Naive thymus-derived CD4-positive, alpha-beta T cell (primary cell): ENCODE results near the gene MLX. TPM values are rescaled to one million over a fixed set of nuclear protein-coding genes. Genes with fewer than 3 reads are reported as not detected.
A peak's percentile ranks its signal among the peaks of the same experiment; 100 is the strongest.

ENCODE experiments used
- ATAC-seq: fragments of 150-1000 bp; cut with Tn5 transposase; 2 replicates; pipeline ENCODE4 v1.10.0; 2021; ENCODE audit warnings: mild to moderate bottlenecking, moderate library complexity
- CTCF ChIA-PET: fragments of 350-600 bp; sonication (Branson Sonifier 250); formaldehyde crosslinking; loops from one replicate; lab custom pipeline; 2021; ENCODE audit warnings: antibody characterized with exemption; lab: Charles Lee
- POLR2A ChIA-PET: fragments of 350-600 bp; sonication (Branson Sonifier 250); formaldehyde crosslinking; loops from one replicate; lab custom pipeline; 2021; ENCODE audit warnings: antibody characterized with exemption, inconsistent platforms; lab: Charles Lee
- DNase-seq, 9 donors: peaks; one replicate each; pipeline versions ENCODE4 v3.0.0 to v3.0.0-alpha.2; 2020 to 2022; ENCODE audit warnings: mixed read lengths in 1 of 9
- H3K27ac ChIP-seq: one replicate; pipeline ENCODE4 v1.7.0; 2013; ENCODE audit warnings: mild to moderate bottlenecking, low read depth, low read length, moderate library complexity
- H3K27me3 ChIP-seq, 2 donors: one replicate each; pipeline ENCODE4 v1.7.0; 2013; ENCODE audit warnings: low read length in 2 of 2, mild to moderate bottlenecking in 2 of 2, moderate library complexity in 2 of 2; ENCODE audit not compliant: control insufficient read depth in 2 of 2, insufficient read depth in 2 of 2
- H3K36me3 ChIP-seq, 3 experiments: 1 replicate in 2 of 3; 2 replicates in 1 of 3; pipeline ENCODE4 v1.7.0; 2013; ENCODE audit warnings: low read length in 3 of 3, mild to moderate bottlenecking in 3 of 3, moderate library complexity in 1 of 3; ENCODE audit not compliant: insufficient read depth in 3 of 3, control insufficient read depth in 2 of 3
- H3K4me1 ChIP-seq, 2 donors: one replicate each; pipeline ENCODE4 v1.7.0; 2013; ENCODE audit warnings: low read length in 2 of 2, mild to moderate bottlenecking in 2 of 2, moderate library complexity in 1 of 2; ENCODE audit not compliant: control insufficient read depth in 2 of 2, insufficient read depth in 2 of 2
- H3K4me3 ChIP-seq: 2 replicates; pipeline ENCODE4 v1.7.0; 2013; ENCODE audit warnings: mild to moderate bottlenecking, low read length
- H3K9me3 ChIP-seq, 3 experiments: 1 replicate in 2 of 3; 2 replicates in 1 of 3; pipeline ENCODE4 v1.7.0; 2013; ENCODE audit warnings: low read length in 3 of 3; ENCODE audit not compliant: control insufficient read depth in 2 of 3
- H3K27ac Mint-ChIP-seq, 9 donors: one replicate each; pipeline ENCODE4 v1.8.0; 2020 to 2022; ENCODE audit warnings: mixed read lengths in 9 of 9, mild to moderate bottlenecking in 8 of 9, moderate library complexity in 5 of 9, inconsistent platforms in 2 of 9
- H3K27me3 Mint-ChIP-seq, 5 donors: one replicate each; pipeline ENCODE4 v1.8.0; 2021 to 2022; ENCODE audit warnings: mixed read lengths in 5 of 5, mild to moderate bottlenecking in 1 of 5
- H3K36me3 Mint-ChIP-seq, 5 donors: one replicate each; pipeline ENCODE4 v1.8.0; 2020 to 2022; ENCODE audit warnings: mixed read lengths in 5 of 5, mild to moderate bottlenecking in 3 of 5, inconsistent platforms in 1 of 5
- H3K4me1 Mint-ChIP-seq, 7 donors: one replicate each; pipeline ENCODE4 v1.8.0; 2020 to 2022; ENCODE audit warnings: mixed read lengths in 7 of 7, mild to moderate bottlenecking in 3 of 7, inconsistent platforms in 1 of 7
- H3K4me3 Mint-ChIP-seq, 10 donors: one replicate each; pipeline ENCODE4 v1.8.0; 2020 to 2022; ENCODE audit warnings: mild to moderate bottlenecking in 10 of 10, mixed read lengths in 10 of 10, moderate library complexity in 6 of 10, inconsistent platforms in 2 of 10
- H3K9me3 Mint-ChIP-seq, 11 donors: one replicate each; pipeline ENCODE4 v1.8.0; 2020 to 2022; ENCODE audit warnings: mixed read lengths in 11 of 11, mild to moderate bottlenecking in 4 of 11, inconsistent platforms in 1 of 11, moderate library complexity in 1 of 11
- intact Hi-C, 2 donors: fragments of 100-400 bp; cut with micrococcal nuclease; formaldehyde crosslinking; loops; one replicate each; pipeline ENCODE4 v1.15.1; 2023
- polyA plus RNA-seq, 2 donors: library from polyadenylated mRNA; unstranded; fragments of 300-500 nt; fragmentation: Illumina TruSeq; gene quantifications; one replicate each; pipeline ENCODE4 v1.2.3, GENCODE V29; 2021
- total RNA-seq, 6 experiments: library from RNA in 5 of 6; stranded (reverse) in 5 of 6; gene quantifications; 1 replicate in 5 of 6; 2 replicates in 1 of 6; pipeline ENCODE4 v1.2.3 and lab custom pipeline; 2021 to 2026

MLX gene
- total and polyA plus RNA-seq, 7 experiments from 2014 or later = 28.1 to 73.9 (median 50.1) TPM

- H3K27me3 ChIP-seq = no peaks in the 10 kb centered on the region
- peak overlapping the region; percentile 12 to 93 (median 42) for H3K4me3 Mint-ChIP-seq
- intact Hi-C loops = no loop called here
- peaks cover 0 to 4% (median 0%) of the 10 kb centered on the region in 11 donors for H3K9me3 Mint-ChIP-seq
- no peaks in the 10 kb centered on the region for H3K9me3 ChIP-seq
- H3K4me3 ChIP-seq = no peak overlapping the region
- H3K4me1 ChIP-seq = peaks cover 31 to 32% of the 10 kb centered on the region in 2 donors
- peak overlapping the region in 7 of 9 donors; percentile 13 to 87 (median 43) for H3K27ac Mint-ChIP-seq
- no peak for ATAC-seq
- DNase-seq = no peak
- peaks cover 0 to 3% (median 0%) of the 10 kb centered on the region in 5 donors for H3K27me3 Mint-ChIP-seq
- POLR2A ChIA-PET = interaction anchor here (0.8 to 5.8 kb wide), 4 partner anchors 11 to 44 kb away, joined by 3 to 27 read pairs (median 22); partner anchors contain the start of genes HSD17B1, NAGLU and PSMC3IP
- H3K36me3 Mint-ChIP-seq = peaks cover 0 to 27% (median 3%) of the 10 kb centered on the region in 5 donors
- CTCF ChIA-PET = interaction anchor here (0.6 to 1.4 kb wide), 2 partner anchors 33 to 242 kb away, joined by 3 read pairs; no protein-coding TSS in a partner anchor
- H3K36me3 ChIP-seq = peaks cover 5 to 60% (median 26%) of the 10 kb centered on the region in 3 experiments
- peaks cover 26 to 62% (median 49%) of the 10 kb centered on the region in 7 donors for H3K4me1 Mint-ChIP-seq
- peak overlapping the region; percentile 92 for H3K27ac ChIP-seq
These were observed 1.9 kb upstream of the MLX start for GRCh38 chr17:42564815-42565522.

GRCh38 chr17:42565523-42566214, 1.2 kb upstream of the MLX start:
- POLR2A ChIA-PET = interaction anchor here (0.6 to 5.8 kb wide), 8 partner anchors 9 to 177 kb away, joined by 3 to 27 read pairs (median 8); partner anchors contain the start of genes HSD17B1, NAGLU, PSMC3IP and STAT3
- CTCF ChIA-PET = interaction anchor here (0.5 to 1.4 kb wide), 3 partner anchors 13 to 243 kb away, joined by 3 read pairs; partner anchors contain the start of genes RETREG3 and TUBG1
- intact Hi-C loops = loop anchor here in 1 of 2 donors (1.0 kb wide), 1 partner anchor 12 kb away; the partner anchor contains the start of gene PSMC3IP
- H3K27me3 Mint-ChIP-seq = peaks cover 0 to 3% (median 0%) of the 10 kb centered on the region in 5 donors
- H3K4me1 ChIP-seq = peaks cover 31 to 32% of the 10 kb centered on the region in 2 donors
- peak overlapping the region in 9 of 10 donors; percentile 6 to 98 (median 93) for H3K4me3 Mint-ChIP-seq
- H3K4me1 Mint-ChIP-seq = peaks cover 26 to 62% (median 50%) of the 10 kb centered on the region in 7 donors
- peak overlapping the region; percentile 92 for H3K27ac ChIP-seq
- peaks cover 0 to 28% (median 3%) of the 10 kb centered on the region in 5 donors for H3K36me3 Mint-ChIP-seq
- no peak overlapping the region for H3K4me3 ChIP-seq
- peaks cover 0 to 4% (median 0%) of the 10 kb centered on the region in 11 donors for H3K9me3 Mint-ChIP-seq
- peaks cover 10 to 67% (median 30%) of the 10 kb centered on the region in 3 experiments for H3K36me3 ChIP-seq
- peak overlapping the region in 8 of 9 donors; percentile 25 to 98 (median 91) for H3K27ac Mint-ChIP-seq
- H3K9me3 ChIP-seq = no peaks in the 10 kb centered on the region
- no peaks in the 10 kb centered on the region for H3K27me3 ChIP-seq
- DNase-seq (no peak), ATAC-seq (no peak)

GRCh38 chr17:42566215-42566882, 551 bp upstream of the MLX start:
- Histone ChIP-seq H3K27ac (peak overlapping the region; percentile 92), H3K9me3 (no peaks in the 10 kb centered on the region), H3K36me3 (peaks cover 13 to 73% (median 30%) of the 10 kb centered on the region in 3 experiments), H3K4me1 (peaks cover 30% of the 10 kb centered on the region in 2 donors), H3K4me3 (peak overlapping the region; percentile 76), H3K27me3 (no peaks in the 10 kb centered on the region)
- peaks cover 26 to 62% (median 50%) of the 10 kb centered on the region in 7 donors for H3K4me1 Mint-ChIP-seq
- peak overlapping the region; percentile 87 to 98 (median 95) for H3K27ac Mint-ChIP-seq
- H3K27me3 Mint-ChIP-seq = peaks cover 0 to 3% (median 0%) of the 10 kb centered on the region in 5 donors
- H3K36me3 Mint-ChIP-seq = peaks cover 0 to 28% (median 3%) of the 10 kb centered on the region in 5 donors
- ChIA-PET CTCF (interaction anchor here (0.5 to 1.2 kb wide), 2 partner anchors 12 to 43 kb away, joined by 3 read pairs; partner anchors contain the start of genes RETREG3 and TUBG1), POLR2A (interaction anchor here (0.6 to 5.8 kb wide), 11 partner anchors 9 to 258 kb away, joined by 3 to 27 read pairs (median 5); partner anchors contain the start of genes BECN1, HSD17B1, NAGLU and PSMC3IP)
- peak overlapping the region; percentile 80 to 98 (median 95) for H3K4me3 Mint-ChIP-seq
- DNase-seq = no peak
- H3K9me3 Mint-ChIP-seq = peaks cover 0 to 4% (median 0%) of the 10 kb centered on the region in 11 donors
- no peak for ATAC-seq
- intact Hi-C loops = loop anchor here in 1 of 2 donors (1.0 kb wide), 1 partner anchor 11 kb away; the partner anchor contains the start of gene PSMC3IP

GRCh38 chr17:42568341-42569111, 1.6 kb downstream of the MLX start:
- Histone ChIP-seq H3K36me3 (peaks cover 23 to 85% (median 36%) of the 10 kb centered on the region in 3 experiments), H3K27me3 (no peaks in the 10 kb centered on the region), H3K27ac (peak overlapping the region; percentile 31), H3K4me3 (no peak overlapping the region), H3K4me1 (peaks cover 13 to 17% of the 10 kb centered on the region in 2 donors), H3K9me3 (no peaks in the 10 kb centered on the region)
- no peaks in the 10 kb centered on the region for H3K27me3 Mint-ChIP-seq
- CTCF ChIA-PET = interaction anchor here (0.7 to 2.3 kb wide), 3 partner anchors 9 to 256 kb away, joined by 3 to 9 read pairs (median 3); partner anchors contain the start of gene PSMC3IP
- peaks cover 5 to 40% (median 9%) of the 10 kb centered on the region in 5 donors for H3K36me3 Mint-ChIP-seq
- POLR2A ChIA-PET = interaction anchor here (0.6 to 5.8 kb wide), 13 partner anchors 9 to 552 kb away, joined by 3 to 27 read pairs (median 4); partner anchors contain the start of genes DNAJC7, HSD17B1, NAGLU and PSMC3IP
- peak overlapping the region in 6 of 9 donors; percentile 9 to 96 (median 84) for H3K27ac Mint-ChIP-seq
- H3K4me1 Mint-ChIP-seq = peaks cover 20 to 47% (median 38%) of the 10 kb centered on the region in 7 donors
- intact Hi-C loops = no loop called here
- peak overlapping the region; percentile 27 to 98 (median 94) for H3K4me3 Mint-ChIP-seq
- ATAC-seq (no peak), DNase-seq (no peak)
- no peaks in the 10 kb centered on the region for H3K9me3 Mint-ChIP-seq

DNA sequence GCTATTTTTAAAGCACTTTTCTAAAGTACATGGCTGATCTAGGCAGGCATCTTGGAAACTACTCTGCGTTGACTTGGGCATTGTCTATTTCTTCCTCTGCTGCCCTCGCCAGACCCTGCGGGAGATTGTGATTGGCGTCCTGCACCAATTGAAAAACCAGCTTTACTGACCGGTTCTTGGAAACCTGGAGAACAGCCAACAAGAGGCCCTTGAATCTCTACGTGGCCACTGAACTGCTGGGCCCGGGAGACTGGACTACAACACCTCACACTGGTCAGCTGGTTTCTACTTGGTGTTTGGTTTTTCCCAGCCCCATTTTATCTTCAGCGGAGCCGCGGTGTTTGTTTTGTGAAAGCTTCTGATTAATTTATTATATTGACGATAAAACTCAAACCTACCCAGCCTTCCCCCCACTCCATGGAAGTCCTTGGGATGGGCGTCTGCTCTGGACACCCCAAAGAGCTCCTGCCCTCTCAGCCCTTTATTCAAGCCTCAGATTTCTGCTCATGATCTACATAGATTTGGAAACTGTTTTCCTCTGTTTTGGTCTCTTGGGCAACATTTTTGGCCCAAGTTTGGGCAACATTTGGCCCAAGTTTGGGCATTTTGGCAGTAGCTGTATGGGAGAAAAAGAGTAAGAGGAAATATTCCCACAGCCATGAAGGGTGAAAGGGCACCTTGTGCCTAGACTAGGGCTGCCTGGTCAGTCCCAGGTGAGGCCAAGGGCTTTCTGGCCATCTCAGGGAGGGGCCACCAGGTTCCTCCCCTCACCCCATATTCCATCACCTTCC, 4.7 kb downstream of the MLX start:
- ChIA-PET CTCF (interaction anchor here (1.0 kb wide), 1 partner anchor 23 kb away, joined by 3 read pairs; no protein-coding TSS in a partner anchor), POLR2A (interaction anchor here (1.6 kb wide), 1 partner anchor 10 kb away, joined by 4 read pairs; the partner anchor contains the start of gene COASY)
- H3K4me3 ChIP-seq = no peak overlapping the region
- Mint-ChIP-seq H3K27me3 (no peaks in the 10 kb centered on the region), H3K36me3 (peaks cover 7 to 45% (median 13%) of the 10 kb centered on the region in 5 donors), H3K9me3 (no peaks in the 10 kb centered on the region), H3K27ac (no peak overlapping the region), H3K4me1 (peaks cover 13 to 49% (median 32%) of the 10 kb centered on the region in 7 donors), H3K4me3 (no peak overlapping the region)
- DNase-seq (no peak), ATAC-seq (no peak)
- H3K36me3 ChIP-seq = peaks cover 21 to 75% (median 23%) of the 10 kb centered on the region in 3 experiments
- H3K27me3 ChIP-seq = no peaks in the 10 kb centered on the region
- H3K9me3 ChIP-seq = no peaks in the 10 kb centered on the region
- no peak overlapping the region for H3K27ac ChIP-seq
- intact Hi-C loops = no loop called here
- peaks cover 7 to 10% of the 10 kb centered on the region in 2 donors for H3K4me1 ChIP-seq
